ENCODE results near the gene MUTYH. TPM values are rescaled to one million over a fixed set of nuclear protein-coding genes. Genes with fewer than 3 reads are reported as not detected.

MUTYH gene
- total RNA-seq, 1 donor from 2014 or later = 48.2 TPM

DNA sequence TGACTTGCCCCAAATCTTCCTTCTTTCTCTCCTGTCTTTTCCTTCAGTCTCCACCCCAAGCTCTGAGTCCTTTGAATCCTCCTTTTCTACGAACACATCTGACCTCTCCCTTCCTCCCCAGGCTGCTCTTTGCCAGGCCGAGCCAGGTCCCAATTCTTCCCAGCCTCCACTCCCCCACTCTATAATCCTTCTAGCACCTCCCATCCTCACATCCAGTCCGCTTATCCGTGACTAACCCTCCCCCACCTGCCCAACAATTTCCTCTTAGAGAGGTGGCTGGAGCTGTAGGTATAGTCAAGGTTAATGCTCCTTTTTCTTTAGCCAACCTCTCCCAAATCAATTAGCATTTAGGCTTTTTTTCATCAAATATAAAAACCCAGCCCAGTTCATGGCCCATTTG, 23.1 kb downstream of the MUTYH start:
- Histone ChIP-seq H3K9me3 (ENCODE audit: low read depth) (no peaks in the 10 kb centered on the region), H3K4me1 (peaks cover 29% of the 10 kb centered on the region), H3K9ac (no peak overlapping the region), H3F3A (ENCODE audit: low read depth) (no peaks in the 10 kb centered on the region), H3K36me3 (no peaks in the 10 kb centered on the region), H3K79me2 (ENCODE audit: low read depth) (no peaks in the 10 kb centered on the region), H2AFZ (replicated peaks) (peak overlapping the region; percentile 7), H3K27me3 (no peaks in the 10 kb centered on the region), H4K20me1 (ENCODE audit: low read depth) (no peaks in the 10 kb centered on the region), H3K4me3 (no peak overlapping the region), H3K4me2 (peak overlapping the region; percentile 45), H3K27ac (no peak overlapping the region)
- no peak overlapping the region for H3K4me3 Mint-ChIP-seq
- H3K27me3 Mint-ChIP-seq (ENCODE audit: insufficient read depth, low read depth) = peaks cover 3% of the 10 kb centered on the region
- peaks cover 6% of the 10 kb centered on the region for H3K4me1 Mint-ChIP-seq
- no peak for TF ChIP-seq CTCF (IDR thresholded peaks at IDR 0.05)
- no peak for TF ChIP-seq EZH2 (IDR thresholded peaks at IDR 0.05)
- H3K27ac Mint-ChIP-seq = no peak overlapping the region
- no peak for DNase-seq (ENCODE audit: low spot score)
- H3K36me3 Mint-ChIP-seq = no peaks in the 10 kb centered on the region
- H3K9me3 Mint-ChIP-seq = no peaks in the 10 kb centered on the region

DNA sequence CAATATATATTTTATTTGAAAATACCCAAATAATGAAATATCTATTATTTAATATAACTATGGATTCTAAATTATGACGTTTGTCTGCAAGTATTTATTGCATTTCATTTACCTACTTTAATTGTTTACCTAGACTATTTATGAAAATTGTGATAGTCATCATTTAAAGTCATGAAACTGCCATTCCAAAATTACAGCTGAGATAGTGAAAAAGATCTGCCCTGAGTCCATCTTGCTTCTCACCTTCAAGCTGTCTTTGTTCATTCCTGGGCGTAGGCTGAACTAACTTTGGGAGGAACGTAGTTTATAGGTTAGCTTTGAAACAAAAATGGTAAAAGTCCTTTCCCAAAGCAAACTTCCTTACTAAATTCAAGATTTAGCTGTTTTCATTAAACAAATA, 26.0 kb downstream of the MUTYH start:
- TF ChIP-seq EZH2phosphoT487 (IDR thresholded peaks at IDR 0.05) = no peak
- TF ChIP-seq CTCF (IDR thresholded peaks at IDR 0.05) = no peak
- no peak for TF ChIP-seq EZH2 (IDR thresholded peaks at IDR 0.05)
- Mint-ChIP-seq H3K4me3 (no peak overlapping the region), H3K9me3 (no peaks in the 10 kb centered on the region), H3K36me3 (no peaks in the 10 kb centered on the region), H3K4me1 (no peaks in the 10 kb centered on the region), H3K27ac (no peak overlapping the region), H3K27me3 (ENCODE audit: insufficient read depth, low read depth) (peaks cover 3% of the 10 kb centered on the region)
- Histone ChIP-seq H3F3A (ENCODE audit: low read depth) (no peaks in the 10 kb centered on the region), H3K27me3 (no peaks in the 10 kb centered on the region), H3K36me3 (no peaks in the 10 kb centered on the region), H3K4me3 (no peak overlapping the region), H3K4me1 (peaks cover 16% of the 10 kb centered on the region), H3K9ac (no peak overlapping the region), H3K27ac (no peak overlapping the region), H3K9me3 (ENCODE audit: low read depth) (peaks cover 7% of the 10 kb centered on the region), H2AFZ (replicated peaks) (no peak overlapping the region), H3K4me2 (no peak overlapping the region), H4K20me1 (ENCODE audit: low read depth) (no peaks in the 10 kb centered on the region), H3K79me2 (ENCODE audit: low read depth) (no peaks in the 10 kb centered on the region)
- no peak for DNase-seq (ENCODE audit: low spot score)

DNA sequence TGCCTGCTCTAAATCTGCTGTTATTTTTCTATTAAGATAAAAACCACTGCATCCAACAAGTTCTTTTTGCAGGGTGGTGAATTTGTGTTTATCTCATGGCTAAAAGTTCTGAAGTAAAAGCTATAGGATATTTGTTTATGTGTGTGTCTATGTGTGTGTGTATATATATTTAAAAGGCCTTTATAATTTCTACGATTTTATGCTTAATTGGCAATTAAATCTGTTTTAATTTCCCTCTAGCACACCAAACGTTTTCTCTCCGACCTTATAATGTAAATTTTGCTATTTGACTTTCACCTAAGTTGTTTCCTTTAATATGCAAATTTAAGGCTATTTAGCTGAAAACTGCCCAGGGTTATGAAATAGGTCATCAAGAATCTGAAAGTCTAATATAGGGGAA, 33.3 kb downstream of the MUTYH start:
- H3K4me3 Mint-ChIP-seq = no peak overlapping the region

More for the DNA sequence above, 33.3 kb downstream of the MUTYH start:
- Histone ChIP-seq H3F3A (ENCODE audit: low read depth) (peaks cover 39% of the 10 kb centered on the region), H2AFZ (replicated peaks) (peak overlapping the region; percentile 84), H3K4me3 (peak overlapping the region; percentile 18), H3K4me1 (peaks cover 33% of the 10 kb centered on the region), H3K79me2 (ENCODE audit: low read depth) (no peaks in the 10 kb centered on the region), H3K9ac (no peak overlapping the region), H3K36me3 (no peaks in the 10 kb centered on the region), H4K20me1 (ENCODE audit: low read depth) (no peaks in the 10 kb centered on the region), H3K4me2 (peak overlapping the region; percentile 47), H3K27ac (peak overlapping the region; percentile 71), H3K9me3 (ENCODE audit: low read depth) (peaks cover 7% of the 10 kb centered on the region), H3K27me3 (no peaks in the 10 kb centered on the region)
- H3K4me1 Mint-ChIP-seq = peaks cover 18% of the 10 kb centered on the region
- TF ChIP-seq EZH2 (IDR thresholded peaks at IDR 0.05) (no peak), CTCF (IDR thresholded peaks at IDR 0.05) (no peak), EZH2phosphoT487 (IDR thresholded peaks at IDR 0.05) (no peak)
- no peaks in the 10 kb centered on the region for H3K27me3 Mint-ChIP-seq (ENCODE audit: insufficient read depth, low read depth)
- no peaks in the 10 kb centered on the region for H3K9me3 Mint-ChIP-seq
- no peaks in the 10 kb centered on the region for H3K36me3 Mint-ChIP-seq
- H3K27ac Mint-ChIP-seq = no peak overlapping the region
- no peak for DNase-seq (ENCODE audit: low spot score)

Data from neural progenitor cell (in vitro differentiated cells).